ENCODE data around the gene USP34. TPM values are rescaled to one million over a fixed set of nuclear protein-coding genes. Genes with fewer than 3 reads are reported as not detected.

Gene USP34
- total RNA-seq, 4 donors from 2014 or later, result 49.5 to 129 (median 84.9) TPM

DNA sequence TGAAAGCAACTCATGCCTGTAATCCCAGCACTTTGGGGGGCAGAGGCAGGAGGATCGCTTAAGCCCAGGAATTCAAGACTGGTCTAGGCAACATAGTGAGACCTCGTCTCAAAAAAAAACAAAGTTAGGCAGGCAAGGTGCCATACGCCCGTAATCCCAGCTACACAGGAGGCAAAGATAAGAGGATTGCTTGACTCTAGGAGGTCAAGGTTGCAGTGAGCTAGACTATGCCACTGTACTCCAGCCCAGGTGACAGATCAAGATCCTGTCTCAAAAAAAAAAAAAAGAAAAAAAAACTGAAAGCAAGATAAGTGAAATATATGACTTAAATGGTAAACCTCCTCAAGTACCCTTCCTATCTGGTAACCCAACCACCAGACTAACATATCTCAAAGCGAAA lies 59.8 kb downstream of the USP34 start:
- DNase-seq, result no peak
- 60 to 66% methylated on average over 5 of the region's 5 CpGs for whole genome bisulfite sequencing, 2 donors
- H3K27ac ChIP-seq, result no peak overlapping the region
- H3K27me3 ChIP-seq, result no peaks in the 10 kb centered on the region
- peaks cover 0 to 5% (median 0%) of the 10 kb centered on the region in 3 donors for H3K4me1 ChIP-seq
- no peak overlapping the region for H3K4me3 ChIP-seq
- intact Hi-C loops (cut with DNase I), result no loop called here
- TF ChIP-seq POLR2A (IDR thresholded peaks at IDR 0.05), result no peak
- TF ChIP-seq, protein P1, sequence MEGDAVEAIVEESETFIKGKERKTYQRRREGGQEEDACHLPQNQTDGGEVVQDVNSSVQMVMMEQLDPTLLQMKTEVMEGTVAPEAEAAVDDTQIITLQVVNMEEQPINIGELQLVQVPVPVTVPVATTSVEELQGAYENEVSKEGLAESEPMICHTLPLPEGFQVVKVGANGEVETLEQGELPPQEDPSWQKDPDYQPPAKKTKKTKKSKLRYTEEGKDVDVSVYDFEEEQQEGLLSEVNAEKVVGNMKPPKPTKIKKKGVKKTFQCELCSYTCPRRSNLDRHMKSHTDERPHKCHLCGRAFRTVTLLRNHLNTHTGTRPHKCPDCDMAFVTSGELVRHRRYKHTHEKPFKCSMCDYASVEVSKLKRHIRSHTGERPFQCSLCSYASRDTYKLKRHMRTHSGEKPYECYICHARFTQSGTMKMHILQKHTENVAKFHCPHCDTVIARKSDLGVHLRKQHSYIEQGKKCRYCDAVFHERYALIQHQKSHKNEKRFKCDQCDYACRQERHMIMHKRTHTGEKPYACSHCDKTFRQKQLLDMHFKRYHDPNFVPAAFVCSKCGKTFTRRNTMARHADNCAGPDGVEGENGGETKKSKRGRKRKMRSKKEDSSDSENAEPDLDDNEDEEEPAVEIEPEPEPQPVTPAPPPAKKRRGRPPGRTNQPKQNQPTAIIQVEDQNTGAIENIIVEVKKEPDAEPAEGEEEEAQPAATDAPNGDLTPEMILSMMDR (IDR thresholded peaks at IDR 0.05), result no peak
- no peaks in the 10 kb centered on the region for H3K9me3 ChIP-seq
- H3K36me3 ChIP-seq, result peaks cover 0 to 44% (median 0%) of the 10 kb centered on the region in 3 donors

DNA sequence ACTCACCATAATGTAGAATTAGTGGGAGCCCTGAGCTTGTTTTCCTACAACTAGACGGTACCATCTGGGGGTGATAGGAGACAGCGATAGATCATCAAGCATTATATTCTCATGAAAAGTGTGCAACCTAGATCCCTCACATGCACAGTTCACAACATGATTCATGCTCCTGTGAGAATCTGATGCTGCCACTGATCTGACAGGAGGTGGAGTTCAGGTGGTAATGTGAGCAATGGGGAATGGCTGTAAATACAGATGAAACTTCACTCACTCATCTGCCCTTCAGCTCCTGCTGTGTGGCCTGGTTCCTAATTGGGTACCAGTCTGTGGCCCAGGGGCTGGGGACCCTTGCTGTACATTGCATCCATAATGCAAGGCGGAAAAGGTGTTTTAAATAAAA lies 60.7 kb downstream of the USP34 start:
- no peak overlapping the region for H3K27ac ChIP-seq
- H3K4me1 ChIP-seq, result peaks cover 0 to 5% (median 0%) of the 10 kb centered on the region in 3 donors
- intact Hi-C loops (cut with DNase I), result no loop called here
- 92 to 93% methylated on average over 3 of the region's 3 CpGs for WGBS, 2 donors
- H3K27me3 ChIP-seq, result no peaks in the 10 kb centered on the region
- no peak for DNase-seq
- TF ChIP-seq POLR2A (IDR thresholded peaks at IDR 0.05), result no peak
- TF ChIP-seq, protein P1 (IDR thresholded peaks at IDR 0.05), result no peak
- no peak overlapping the region for H3K4me3 ChIP-seq
- no peaks in the 10 kb centered on the region for H3K9me3 ChIP-seq
- H3K36me3 ChIP-seq, result peaks cover 0 to 52% (median 0%) of the 10 kb centered on the region in 3 donors

DNA sequence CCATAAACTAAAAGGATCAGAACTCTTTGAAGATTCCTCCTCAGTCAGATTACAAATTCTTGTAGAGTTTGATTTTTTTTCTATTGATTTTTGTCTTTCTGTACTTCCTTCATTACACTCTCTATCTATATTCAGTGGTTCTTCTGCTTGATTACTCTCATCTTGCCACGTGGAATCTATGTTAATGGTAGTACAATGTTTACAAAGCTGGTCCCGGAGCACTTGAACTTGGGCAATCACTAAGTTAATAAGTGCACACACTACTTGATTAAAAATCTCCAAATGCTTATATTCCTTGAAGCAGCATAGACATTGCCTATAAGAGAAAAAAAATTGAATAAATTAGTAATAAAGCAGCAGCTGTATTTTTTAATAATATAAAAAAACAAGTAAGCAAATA lies 65.1 kb downstream of the USP34 start:
- intact Hi-C loops (cut with DNase I), result no loop called here
- Histone ChIP-seq H3K4me1 (peaks cover 0 to under 1% (median 0%) of the 10 kb centered on the region in 3 donors), H3K4me3 (no peak overlapping the region), H3K27me3 (no peaks in the 10 kb centered on the region), H3K9me3 (no peaks in the 10 kb centered on the region), H3K27ac (no peak overlapping the region), H3K36me3 (peaks cover 0 to 74% (median 3%) of the 10 kb centered on the region in 3 donors)
- no peak for DNase-seq
- WGBS, 2 donors, result 77 to 81% methylated on average over 2 of the region's 2 CpGs
- TF ChIP-seq, protein P1 (IDR thresholded peaks at IDR 0.05), result no peak
- TF ChIP-seq POLR2A (IDR thresholded peaks at IDR 0.05), result no peak

DNA sequence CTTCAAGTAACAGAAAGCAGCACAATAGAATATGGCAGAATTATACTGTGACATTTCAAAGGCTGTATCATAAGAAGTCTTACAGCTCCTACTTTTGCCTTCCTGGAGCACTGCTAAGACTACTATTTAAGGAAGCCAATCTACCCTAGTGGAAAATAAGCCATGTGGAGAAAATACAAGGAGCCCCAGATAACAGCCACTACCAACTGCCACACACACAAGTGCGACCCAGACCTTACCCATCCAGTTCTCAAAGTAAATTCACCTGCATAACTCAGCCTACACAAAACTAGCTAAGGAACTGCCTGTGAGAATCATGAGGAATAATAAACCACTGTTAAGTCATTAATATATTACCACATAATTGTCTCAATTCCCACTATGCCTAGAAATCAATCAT lies 66.4 kb downstream of the USP34 start:
- no peaks in the 10 kb centered on the region for H3K4me1 ChIP-seq
- intact Hi-C loops (cut with DNase I), result no loop called here
- no peaks in the 10 kb centered on the region for H3K9me3 ChIP-seq
- peaks cover 0 to 74% (median 3%) of the 10 kb centered on the region in 3 donors for H3K36me3 ChIP-seq
- DNase-seq, result no peak
- WGBS, 2 donors, result 100% methylated on average over 1 of the region's 1 CpG
- no peak overlapping the region for H3K4me3 ChIP-seq
- H3K27ac ChIP-seq, result no peak overlapping the region
- TF ChIP-seq, protein P1 (IDR thresholded peaks at IDR 0.05), result no peak
- H3K27me3 ChIP-seq, result no peaks in the 10 kb centered on the region

DNA sequence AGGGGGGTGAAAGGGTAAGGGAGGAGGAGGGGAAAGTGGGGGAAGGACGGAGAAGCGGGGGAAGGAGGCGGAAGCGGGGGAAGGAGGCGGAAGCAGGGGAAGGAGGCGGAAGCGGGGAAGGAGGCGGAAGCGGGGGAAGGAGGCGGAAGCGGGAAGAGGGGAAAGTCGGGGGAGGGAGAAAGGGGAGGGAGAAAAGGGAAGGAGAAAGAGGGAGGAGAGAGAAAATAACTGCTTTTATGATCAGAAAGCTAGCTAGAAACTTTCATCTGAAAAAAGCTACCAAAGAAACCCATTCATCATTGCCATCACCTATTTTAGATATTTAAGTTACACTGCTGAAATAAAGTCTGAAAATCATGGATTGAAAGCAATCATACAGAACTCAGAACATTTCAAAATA lies 72.5 kb downstream of the USP34 start:
- no peaks in the 10 kb centered on the region for H3K9me3 ChIP-seq
- intact Hi-C loops (cut with DNase I), result no loop called here
- H3K27me3 ChIP-seq, result no peaks in the 10 kb centered on the region
- no peak overlapping the region for H3K4me3 ChIP-seq
- TF ChIP-seq, protein P1 (IDR thresholded peaks at IDR 0.05), result no peak
- TF ChIP-seq POLR2A (IDR thresholded peaks at IDR 0.05), result no peak
- H3K27ac ChIP-seq, result no peak overlapping the region
- peaks cover 0 to 58% (median 6%) of the 10 kb centered on the region in 3 donors for H3K36me3 ChIP-seq
- WGBS, 2 donors, result 85 to 94% methylated on average over 9 to 12 of the region's 12 CpGs
- H3K4me1 ChIP-seq, result no peaks in the 10 kb centered on the region
- DNase-seq, result no peak

Measured in esophagus squamous epithelium (tissue), 5 donors.